H1 (cell line): ENCODE measurements around the gene GOLGA3. TPM values are rescaled to one million over a fixed set of nuclear protein-coding genes. Genes with fewer than 3 reads are reported as not detected.

Experiments used
- BACH1 ChIP-seq: IDR thresholded peaks from 2 replicates; pipeline ENCODE4 v1.6.1; 2012; ENCODE audit warnings: low read length, improper control_type of control experiment
- CBX8 ChIP-seq: fragments of 300-800, 300-1000 bp; sonication (generic); IDR thresholded peaks from 2 replicates; pipeline ENCODE4 v1.7.1; 2016; ENCODE audit warnings: low read depth, low read length, borderline replicate concordance
- GABPA ChIP-seq: IDR thresholded peaks from 2 replicates; pipeline ENCODE4 v1.6.1; 2011; ENCODE audit warnings: mild to moderate bottlenecking, low read length, moderate library complexity, borderline replicate concordance; ENCODE audit not compliant: insufficient read depth
- polyA plus RNA-seq, 7 experiments: library from polyadenylated mRNA; depleted of rRNA in 3 of 7; stranded (reverse) in 5 of 7; unstranded in 2 of 7; fragments of >200 nt in 5 of 7; fragments of 200-250 nt in 2 of 7; gene quantifications; 1 replicate in 5 of 7; 2 replicates in 1 of 7; 4 replicates in 1 of 7; pipeline versions ENCODE4 v1.2.1 to v1.2.3, GENCODE V29; 2011 to 2013; ENCODE audit warnings: missing spikeins in 2 of 7, mixed read lengths in 2 of 7
- total RNA-seq: library from RNA; stranded (reverse); fragmentation: NEBNext Ultra II Directional; extraction: Animal tissue kit (Norgen Biotek cat#: 25700); gene quantifications from 2 replicates; pipeline ENCODE4 v1.2.1, GENCODE V29; 2021

GOLGA3 gene
- total and polyA plus RNA-seq, 2 of the 8 experiments (the other 6 are each of a cell fraction or from before 2014, with no cell fraction given): 6.4 to 33.1 TPM

DNA sequence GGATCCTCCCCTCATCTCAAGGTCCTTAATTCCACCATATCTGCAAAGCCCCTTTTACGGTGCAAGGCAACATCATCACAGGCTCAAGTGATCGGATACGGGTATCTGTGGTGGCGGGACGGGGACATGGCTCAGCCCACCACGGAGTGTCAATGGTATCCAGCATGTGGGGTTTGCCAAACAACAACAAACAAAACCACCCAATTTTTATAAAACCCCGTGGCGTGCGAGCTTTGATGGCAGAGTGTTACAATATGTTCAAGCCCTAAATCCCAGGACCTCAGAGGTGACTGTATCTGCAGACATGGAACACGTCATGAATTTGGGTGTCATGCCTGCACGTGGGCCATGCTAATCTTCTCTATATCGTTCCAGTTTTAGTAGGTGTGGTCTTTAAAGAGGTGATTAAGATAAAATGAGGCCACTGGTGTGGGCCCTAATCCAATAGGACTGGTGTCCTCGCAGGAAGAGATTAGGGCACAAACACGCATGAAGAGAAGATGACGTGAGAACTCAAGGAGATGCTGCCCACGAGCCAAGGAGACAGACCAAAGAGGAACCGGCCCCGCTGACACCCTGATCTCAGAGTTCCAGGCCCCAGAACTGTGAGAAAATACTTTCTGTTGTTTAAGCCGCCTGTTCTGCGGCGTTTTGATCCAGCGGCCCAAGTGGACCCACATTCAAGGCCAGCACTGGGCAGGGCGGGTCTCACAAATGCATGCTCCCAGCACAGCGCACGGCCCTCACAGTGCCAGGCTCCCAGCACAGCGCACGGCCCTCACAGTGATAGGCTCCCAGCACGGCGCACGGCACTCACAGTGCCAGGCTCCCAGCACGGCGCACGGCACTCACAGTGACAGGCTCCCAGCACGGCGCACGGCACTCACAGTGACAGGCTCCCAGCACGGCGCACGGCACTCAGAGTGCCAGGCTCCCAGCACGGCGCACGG, 6.7 kb upstream of the GOLGA3 start (continued):
- TF ChIP-seq GABPA: no peak
- TF ChIP-seq CBX8: no peak
- TF ChIP-seq BACH1: no peak
